ENCODE results near the gene OVAAL. TPM values are rescaled to one million over a fixed set of nuclear protein-coding genes. Genes with fewer than 3 reads are reported as not detected.
A peak's percentile ranks its signal among the peaks of the same experiment; 100 is the strongest.

The OVAAL gene
- total RNA-seq, 1 experiment from 2014 or later, result not detected

- DNase-seq (ENCODE audit: low spot score), result no peak
Observed at GRCh38 chr1:180571060-180571831, 12.5 kb downstream of the OVAAL start.

- DNase-seq (ENCODE audit: low spot score), result no peak
Observed at GRCh38 chr1:180571832-180572636, 13.3 kb downstream of the OVAAL start.

- no peak for DNase-seq (ENCODE audit: low spot score)
Observed at GRCh38 chr1:180572760-180573159, 14.0 kb downstream of the OVAAL start.

GRCh38 chr1:180574031-180574713, 15.4 kb downstream of the OVAAL start:
- no peak for DNase-seq (ENCODE audit: low spot score)

- DNase-seq (ENCODE audit: low spot score), result no peak
Observed at GRCh38 chr1:180577361-180577760, 18.6 kb downstream of the OVAAL start.

GRCh38 chr1:180579961-180580611, 21.3 kb downstream of the OVAAL start:
- DNase-seq (ENCODE audit: low spot score), result no peak

GRCh38 chr1:180581635-180582039, 22.9 kb downstream of the OVAAL start:
- no peak for DNase-seq (ENCODE audit: low spot score)

GRCh38 chr1:180584869-180585268, 26.1 kb downstream of the OVAAL start:
- DNase-seq (ENCODE audit: low spot score), result no peak

- no peak for DNase-seq (ENCODE audit: low spot score)
Observed at GRCh38 chr1:180585994-180586359, 27.2 kb downstream of the OVAAL start.

- peak; percentile 10 for DNase-seq (ENCODE audit: low spot score)
Observed at GRCh38 chr1:180586671-180587155, 27.9 kb downstream of the OVAAL start.

- DNase-seq (ENCODE audit: low spot score), result no peak
Observed at GRCh38 chr1:180588121-180588520, 29.4 kb downstream of the OVAAL start.

GRCh38 chr1:180590889-180591288, 32.1 kb downstream of the OVAAL start:
- DNase-seq (ENCODE audit: low spot score), result no peak

- DNase-seq (ENCODE audit: low spot score), result no peak
Observed at GRCh38 chr1:180593382-180593781, 34.6 kb downstream of the OVAAL start.

GRCh38 chr1:180594723-180595122, 36.0 kb downstream of the OVAAL start:
- DNase-seq (ENCODE audit: low spot score), result no peak

- no peak for DNase-seq (ENCODE audit: low spot score)
Observed at GRCh38 chr1:180595966-180596365, 37.2 kb downstream of the OVAAL start.

GRCh38 chr1:180597520-180597919, 38.8 kb downstream of the OVAAL start:
- DNase-seq (ENCODE audit: low spot score), result no peak

- DNase-seq (ENCODE audit: low spot score), result no peak
Observed at GRCh38 chr1:180598333-180598974, 39.7 kb downstream of the OVAAL start.

- DNase-seq (ENCODE audit: low spot score), result no peak
Observed at GRCh38 chr1:180600343-180600742, 41.6 kb downstream of the OVAAL start.

- DNase-seq (ENCODE audit: low spot score), result no peak
Observed at GRCh38 chr1:180601512-180601911, 42.7 kb downstream of the OVAAL start.

- DNase-seq (ENCODE audit: low spot score), result no peak
Observed at GRCh38 chr1:180603223-180603849, 44.6 kb downstream of the OVAAL start.

GRCh38 chr1:180603850-180604226, 45.1 kb downstream of the OVAAL start:
- DNase-seq (ENCODE audit: low spot score), result no peak

All from H4 (cell line).